ENCODE data around the gene LCP1.

- TF ChIP-seq SPI1 (IDR thresholded peaks at IDR 0.05; ENCODE audit: borderline replicate concordance, low read depth, low read length) (no peak), SMARCC2 (IDR thresholded peaks at IDR 0.05; ENCODE audit: low read depth) (no peak), NCOA1 (IDR thresholded peaks at IDR 0.05; ENCODE audit: low read depth) (no peak), TEAD4 (IDR thresholded peaks at IDR 0.05; ENCODE audit: low read length) (no peak), TEAD4 (CRISPR knock-in tag; IDR thresholded peaks at IDR 0.05; ENCODE audit: borderline replicate concordance) (no peak), MAX (CRISPR knock-in tag; IDR thresholded peaks at IDR 0.05) (no peak), ZNF133 (CRISPR knock-in tag; IDR thresholded peaks at IDR 0.05) (no peak), REST (IDR thresholded peaks at IDR 0.05; ENCODE audit: borderline replicate concordance) (no peak), REST (CRISPR knock-in tag; IDR thresholded peaks at IDR 0.05; ENCODE audit: low read depth) (no peak), CTCF (IDR thresholded peaks at IDR 0.05 in 2 of 3, conservative IDR thresholded peaks at IDR 0.05 in 1 of 3; ENCODE audit: insufficient read depth in 2 of 3, low read depth in 1 of 3, low read length in 3 of 3) (no peak), EP300 (IDR thresholded peaks at IDR 0.05; ENCODE audit: low read length) (no peak), TCF3 (CRISPR knock-in tag; IDR thresholded peaks at IDR 0.05) (no peak), BCLAF1 (IDR thresholded peaks at IDR 0.05; ENCODE audit: borderline replicate concordance in 1 of 2, control insufficient read depth in 1 of 2, low read depth in 2 of 2, low read length in 1 of 2) (no peak), FOXJ2 (tag; IDR thresholded peaks at IDR 0.05) (no peak), MAZ (CRISPR knock-in tag; conservative IDR thresholded peaks at IDR 0.05 in 1 of 2, IDR thresholded peaks at IDR 0.05 in 1 of 2) (no peak), ZNF639 (CRISPR knock-in tag; conservative IDR thresholded peaks at IDR 0.05 in 1 of 2, IDR thresholded peaks at IDR 0.05 in 1 of 2) (no peak)
Measured at GRCh38 chr13:46140044-46140443, 41.9 kb downstream of the LCP1 start.

All from K562 (cell line).